VCaP (cell line): ENCODE data around the gene IRF1.
A peak's percentile ranks its signal among the peaks of the same experiment; 100 is the strongest.

Experiments
- H3K27ac ChIP-seq: fragments of 450-650 bp; 2 replicates; pipeline ENCODE4 v1.5.1; 2017
- TF ChIP-seq, protein P1 (sequence below): fragments of 450-650 bp; conservative IDR thresholded peaks from 2 replicates; pipeline ENCODE4 v1.5.1; 2017; ENCODE audit warnings: mild to moderate bottlenecking, moderate library complexity

The IRF1 gene

GRCh38 chr5:132490484-132491367 lies at the start of gene IRF1:
IRF1 (minus strand) TSS chr5:132490773; CDS start chr5:132489478, 1,295 bp downstream.
- TF ChIP-seq, protein P1, sequence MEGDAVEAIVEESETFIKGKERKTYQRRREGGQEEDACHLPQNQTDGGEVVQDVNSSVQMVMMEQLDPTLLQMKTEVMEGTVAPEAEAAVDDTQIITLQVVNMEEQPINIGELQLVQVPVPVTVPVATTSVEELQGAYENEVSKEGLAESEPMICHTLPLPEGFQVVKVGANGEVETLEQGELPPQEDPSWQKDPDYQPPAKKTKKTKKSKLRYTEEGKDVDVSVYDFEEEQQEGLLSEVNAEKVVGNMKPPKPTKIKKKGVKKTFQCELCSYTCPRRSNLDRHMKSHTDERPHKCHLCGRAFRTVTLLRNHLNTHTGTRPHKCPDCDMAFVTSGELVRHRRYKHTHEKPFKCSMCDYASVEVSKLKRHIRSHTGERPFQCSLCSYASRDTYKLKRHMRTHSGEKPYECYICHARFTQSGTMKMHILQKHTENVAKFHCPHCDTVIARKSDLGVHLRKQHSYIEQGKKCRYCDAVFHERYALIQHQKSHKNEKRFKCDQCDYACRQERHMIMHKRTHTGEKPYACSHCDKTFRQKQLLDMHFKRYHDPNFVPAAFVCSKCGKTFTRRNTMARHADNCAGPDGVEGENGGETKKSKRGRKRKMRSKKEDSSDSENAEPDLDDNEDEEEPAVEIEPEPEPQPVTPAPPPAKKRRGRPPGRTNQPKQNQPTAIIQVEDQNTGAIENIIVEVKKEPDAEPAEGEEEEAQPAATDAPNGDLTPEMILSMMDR: no peak
- H3K27ac ChIP-seq: peak within 1 kb of the TSS; percentile 87

DNA sequence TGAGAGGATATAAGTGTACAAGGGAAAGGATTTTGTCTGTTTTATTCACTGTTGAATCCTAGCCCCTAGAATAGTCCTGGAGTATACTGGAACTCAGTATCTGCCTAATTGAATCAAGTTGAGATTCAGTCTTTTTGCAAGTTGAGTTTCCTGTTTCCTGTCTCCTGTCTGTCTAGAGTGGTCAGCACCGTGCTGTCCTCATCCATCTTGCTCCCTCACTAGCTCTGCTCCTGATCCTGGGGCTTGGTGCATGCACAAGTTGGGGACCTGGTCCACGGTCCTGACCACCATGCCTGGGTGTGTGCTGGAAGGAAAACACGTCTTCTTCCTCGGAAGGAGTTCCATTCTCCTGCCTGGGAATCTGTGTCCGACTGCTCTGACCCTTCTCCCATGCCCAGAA lies 49.6 kb upstream of the IRF1 start:
- no peak overlapping the region for H3K27ac ChIP-seq
- TF ChIP-seq, protein P1: no peak

GRCh38 chr5:132539716-132540115 lies 49.1 kb upstream of the IRF1 start:
- TF ChIP-seq, protein P1: no peak
- H3K27ac ChIP-seq: no peak overlapping the region

DNA sequence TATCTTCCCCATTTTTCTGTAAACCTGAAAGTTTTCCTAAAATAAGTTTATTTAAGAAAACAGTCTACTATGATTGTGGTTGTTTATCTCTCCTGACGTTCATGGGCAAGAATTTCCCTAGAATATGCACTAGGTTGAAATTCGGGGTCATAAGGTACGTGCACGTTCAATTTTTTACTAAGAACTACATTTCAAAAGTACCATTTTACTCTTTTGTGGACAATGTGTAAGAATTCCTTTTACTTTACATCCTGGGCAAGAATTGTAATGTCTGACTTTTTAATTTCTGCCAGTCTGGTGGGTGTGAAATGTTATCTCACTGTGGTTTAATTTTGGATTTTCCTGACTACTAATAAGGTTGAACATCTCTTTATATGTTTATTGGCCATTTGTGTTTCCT lies 40.4 kb upstream of the IRF1 start:
- TF ChIP-seq, protein P1: no peak
- no peak overlapping the region for H3K27ac ChIP-seq

DNA sequence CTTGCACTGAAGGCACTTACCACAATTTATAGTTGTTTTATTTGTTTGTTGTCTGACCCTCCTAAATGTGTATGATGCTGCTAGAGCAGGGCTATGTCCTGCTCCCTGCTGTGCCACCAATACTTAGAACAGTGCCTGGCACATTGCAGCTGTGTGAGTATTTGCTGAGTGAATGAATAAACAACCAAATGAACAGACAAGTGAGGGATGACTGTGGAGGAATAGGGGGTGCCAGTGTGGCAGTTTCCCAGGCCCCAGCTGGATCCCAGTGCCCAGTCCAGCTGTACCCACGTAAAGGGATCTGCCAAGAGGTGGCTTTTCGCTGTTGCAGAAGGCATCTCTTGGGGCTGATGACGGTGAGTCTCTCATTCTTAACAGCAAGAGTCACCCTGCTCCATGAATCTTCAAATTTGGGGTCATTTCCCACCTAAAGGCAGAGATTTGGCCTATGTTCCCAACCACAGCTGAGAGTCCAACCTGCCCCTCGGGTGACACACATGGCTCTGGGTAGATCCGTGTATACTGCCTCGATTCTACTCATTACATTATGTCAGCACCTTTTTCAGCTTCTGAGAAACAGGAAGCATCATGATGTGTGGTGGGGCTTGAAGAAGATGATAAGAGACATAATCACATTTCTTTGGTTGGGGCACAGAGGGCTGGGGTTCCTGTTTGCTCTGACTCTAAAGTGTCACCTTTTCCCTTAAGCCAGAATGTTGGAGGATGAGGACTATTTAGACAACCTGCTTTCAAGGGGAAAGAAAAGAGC lies 38.5 kb upstream of the IRF1 start:
- TF ChIP-seq, protein P1: no peak
- H3K27ac ChIP-seq: no peak overlapping the region

DNA sequence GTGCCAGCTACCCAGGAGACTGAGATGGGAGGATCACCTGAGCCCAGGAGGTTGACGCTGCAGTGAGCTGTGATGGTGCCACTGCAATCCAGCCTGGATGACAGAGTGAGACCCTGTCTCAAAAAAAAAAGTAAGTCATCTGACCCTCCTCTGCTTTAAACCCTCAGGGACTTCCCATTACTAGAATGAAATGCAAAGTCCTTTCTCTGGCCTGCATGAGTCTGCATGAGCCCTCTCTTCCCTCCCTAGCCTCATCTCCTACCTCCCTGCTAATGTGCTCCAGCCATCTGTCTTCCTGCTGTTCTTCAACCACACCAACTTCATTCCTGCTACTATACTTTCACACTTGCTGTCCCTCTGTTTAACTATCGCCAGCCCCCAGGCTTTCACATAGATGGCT lies 37.4 kb upstream of the IRF1 start:
- TF ChIP-seq, protein P1: no peak
- H3K27ac ChIP-seq: no peak overlapping the region

DNA sequence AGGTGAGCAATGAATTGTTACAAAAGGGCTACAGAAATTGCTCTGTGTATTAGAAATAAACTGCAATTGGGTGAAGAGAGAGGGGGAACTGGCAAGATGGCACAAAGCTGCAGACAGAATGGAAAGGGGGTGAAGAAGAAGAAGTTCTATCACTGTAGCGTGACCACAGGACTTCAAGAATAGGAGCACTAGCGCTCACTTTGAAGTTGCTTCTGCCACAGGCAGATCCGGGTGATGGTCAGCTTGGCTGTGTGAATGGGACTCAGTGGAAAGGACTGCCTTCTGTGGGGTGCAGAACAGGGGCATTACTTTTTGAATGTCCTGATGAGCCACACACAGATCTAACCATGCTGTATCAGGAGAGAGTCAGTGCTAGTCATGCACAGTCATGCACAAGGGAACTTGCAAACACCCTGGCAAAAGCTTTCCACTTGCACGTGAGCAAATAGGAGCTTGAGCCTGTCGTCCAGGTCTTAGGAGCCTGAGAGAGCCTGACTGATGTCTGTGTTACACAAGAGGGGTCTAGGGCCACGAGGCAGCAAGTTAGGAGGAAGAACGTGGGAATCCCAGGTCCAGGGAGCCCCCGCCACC lies 36.5 kb upstream of the IRF1 start:
- no peak overlapping the region; the same call in 1 of the 2 replicates for H3K27ac ChIP-seq
- TF ChIP-seq, protein P1: peak; percentile 58
